HG02938 (cell line): ENCODE data around the gene HEBP2.

Source experiments
- ATAC-seq: cut with Tn5 transposase; IDR thresholded peaks from one replicate; pipeline ENCODE4 v1.9.1; 2021; ENCODE audit warnings: mild to moderate bottlenecking, moderate library complexity; ENCODE audit not compliant: unreplicated experiment

Gene HEBP2

GRCh38 chr6:138451043-138451442 lies 47.0 kb downstream of the HEBP2 start:
- no peak for ATAC-seq

- peak; percentile 30 for ATAC-seq
Observed at GRCh38 chr6:138454981-138455706, 51.1 kb downstream of the HEBP2 start.

- peak; percentile 99 for ATAC-seq
Observed at GRCh38 chr6:138455746-138456400, 51.9 kb downstream of the HEBP2 start.

- ATAC-seq = no peak
Observed at GRCh38 chr6:138456401-138456790, 52.4 kb downstream of the HEBP2 start.

DNA sequence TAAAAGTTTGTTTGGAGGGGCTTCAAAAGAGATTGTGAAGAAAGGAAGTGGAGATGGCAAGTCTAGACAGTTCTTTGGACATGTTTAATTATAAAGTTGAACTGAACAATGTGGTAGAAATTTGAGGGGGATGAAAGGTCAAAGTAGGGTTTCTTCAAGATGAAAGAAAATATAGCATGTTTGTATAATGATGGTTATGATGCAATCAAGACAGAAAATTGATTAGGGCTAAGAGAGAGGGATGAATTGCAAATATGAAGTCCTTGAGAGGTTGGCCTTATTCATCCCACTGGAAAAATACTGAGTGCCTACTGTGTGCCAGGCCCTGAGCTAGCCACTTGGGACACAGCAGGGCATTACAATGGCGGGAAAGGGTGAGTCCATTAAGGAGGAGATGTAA lies 57.6 kb downstream of the HEBP2 start:
- ATAC-seq = no peak

DNA sequence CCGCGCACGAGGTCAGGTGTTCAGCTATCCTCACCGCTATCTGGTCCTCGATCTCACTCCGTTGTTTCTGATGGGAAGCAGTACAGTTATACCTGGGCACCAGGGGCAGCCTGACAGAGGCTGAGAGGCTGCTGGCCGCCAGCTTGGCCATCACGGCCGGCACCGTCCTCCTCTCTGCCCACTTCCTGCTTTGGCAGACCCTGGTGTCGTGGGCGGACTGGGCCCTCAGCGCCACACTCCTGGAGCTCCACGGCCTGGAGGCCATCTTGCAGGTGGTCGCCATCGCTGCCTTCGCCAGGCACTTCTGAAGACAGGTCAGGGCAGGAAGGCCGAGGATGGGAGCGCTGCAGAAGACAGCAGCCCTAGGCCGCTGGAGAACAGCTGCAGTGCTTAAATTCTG lies 60.1 kb downstream of the HEBP2 start:
- no peak for ATAC-seq

DNA sequence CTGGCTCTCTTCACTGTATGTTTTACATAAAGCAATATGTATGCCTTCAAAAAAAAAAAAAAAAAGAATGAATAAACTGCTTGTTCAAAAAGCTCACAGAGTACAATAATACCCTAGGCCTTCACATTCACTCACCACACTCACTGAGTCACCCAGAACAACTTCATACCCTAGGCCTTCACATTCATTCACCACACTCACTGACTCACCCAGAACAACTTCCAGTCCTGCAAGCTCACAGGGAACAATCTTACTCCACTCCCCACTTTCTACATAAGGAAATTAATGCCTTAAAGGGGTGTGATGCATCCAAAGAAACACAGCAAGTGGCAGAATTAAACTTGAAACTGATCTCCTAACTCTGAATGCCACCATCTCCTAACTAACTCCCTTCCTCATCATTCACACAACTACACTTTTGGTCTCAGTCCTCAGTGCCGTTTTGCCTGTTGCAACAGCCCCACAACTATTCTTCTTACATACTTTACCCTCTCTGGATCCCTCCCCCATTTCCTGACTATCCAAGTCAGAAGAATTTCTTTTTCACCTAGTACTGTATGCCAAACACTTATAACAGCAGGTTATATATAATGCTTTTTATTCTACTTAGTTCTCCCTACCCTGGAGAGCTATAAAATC lies 61.1 kb downstream of the HEBP2 start:
- ATAC-seq = no peak

GRCh38 chr6:138467901-138468300 lies 63.9 kb downstream of the HEBP2 start:
- ATAC-seq = no peak

- ATAC-seq = no peak
Observed at GRCh38 chr6:138468320-138469015, 64.4 kb downstream of the HEBP2 start.
